Neural progenitor cell (in vitro differentiated cells): Measurements from ENCODE around the gene PHOX2B. TPM values are rescaled to one million over a fixed set of nuclear protein-coding genes. Genes with fewer than 3 reads are reported as not detected.

Source experiments
- DNase-seq: peaks from one replicate; pipeline ENCODE4 v3.0.0-alpha.2; 2016; ENCODE audit warnings: low spot score
- H2AFZ ChIP-seq: fragments of 200-600 bp; sonication (generic); replicated peaks from 2 replicates; pipeline ENCODE4 v1.6.1; 2016; ENCODE audit warnings: antibody characterized with exemption
- H3F3A ChIP-seq: fragments of 200-600 bp; sonication (generic); 2 replicates; pipeline ENCODE4 v1.6.1; 2016; ENCODE audit warnings: antibody characterized with exemption, low read depth
- H3K27ac ChIP-seq: fragments of 200-600 bp; sonication (generic); 2 replicates; pipeline ENCODE4 v1.5.1; 2016; ENCODE audit warnings: mild to moderate bottlenecking
- H3K27me3 ChIP-seq: fragments of 200-600 bp; sonication (generic); 2 replicates; pipeline ENCODE4 v1.6.1; 2016; ENCODE audit warnings: mild to moderate bottlenecking, moderate library complexity
- H3K36me3 ChIP-seq: fragments of 200-600 bp; sonication (generic); 2 replicates; pipeline ENCODE4 v1.5.1; 2016
- H3K4me1 ChIP-seq: fragments of 200-600 bp; sonication (generic); 2 replicates; pipeline ENCODE4 v1.6.1; 2016; ENCODE audit warnings: mixed run types
- H3K4me2 ChIP-seq: fragments of 200-600 bp; sonication (generic); 2 replicates; pipeline ENCODE4 v1.6.1; 2016
- H3K4me3 ChIP-seq: fragments of 200-600 bp; sonication (generic); 2 replicates; pipeline ENCODE4 v1.5.1; 2016
- H3K79me2 ChIP-seq: fragments of 200-600 bp; sonication (generic); 2 replicates; pipeline ENCODE4 v1.6.1; 2016; ENCODE audit warnings: low read depth
- H3K9ac ChIP-seq: fragments of 200-600 bp; sonication (generic); 2 replicates; pipeline ENCODE4 v1.6.1; 2016
- H3K9me3 ChIP-seq: fragments of 200-600 bp; sonication (generic); 2 replicates; pipeline ENCODE4 v1.5.1; 2016; ENCODE audit warnings: low read depth
- H4K20me1 ChIP-seq: fragments of 200-600 bp; sonication (generic); 2 replicates; pipeline ENCODE4 v1.6.1; 2016; ENCODE audit warnings: low read depth
- H3K27ac Mint-ChIP-seq: 3 replicates; pipeline ENCODE4 v1.8.0; 2021; ENCODE audit warnings: mixed read lengths
- H3K27me3 Mint-ChIP-seq: 2 replicates; pipeline ENCODE4 v1.8.0; 2022; ENCODE audit warnings: low read depth, mild to moderate bottlenecking, inconsistent platforms, moderate library complexity, mixed read lengths; ENCODE audit not compliant: insufficient read depth
- H3K36me3 Mint-ChIP-seq: 3 replicates; pipeline ENCODE4 v1.8.0; 2021; ENCODE audit warnings: mixed read lengths
- H3K4me1 Mint-ChIP-seq: 3 replicates; pipeline ENCODE4 v1.8.0; 2021; ENCODE audit warnings: mixed read lengths
- H3K4me3 Mint-ChIP-seq: 3 replicates; pipeline ENCODE4 v1.8.0; 2021; ENCODE audit warnings: mild to moderate bottlenecking, moderate library complexity, mixed read lengths
- H3K9me3 Mint-ChIP-seq: 3 replicates; pipeline ENCODE4 v1.8.0; 2020; ENCODE audit warnings: mixed read lengths
- CTCF ChIP-seq: fragments of 200-600 bp; sonication (generic); IDR thresholded peaks from 2 replicates; pipeline ENCODE4 v1.5.1; 2017; ENCODE audit warnings: antibody characterized with exemption, mild to moderate bottlenecking
- EZH2 ChIP-seq: fragments of 200-600 bp; sonication (generic); IDR thresholded peaks from 2 replicates; pipeline ENCODE4 v1.6.1; 2017; ENCODE audit warnings: antibody characterized with exemption, mild to moderate bottlenecking, moderate library complexity
- EZH2phosphoT487 ChIP-seq: fragments of 200-600 bp; sonication (generic); IDR thresholded peaks from 2 replicates; pipeline ENCODE4 v1.6.1; 2017; ENCODE audit warnings: antibody characterized with exemption
- total RNA-seq: library from RNA; depleted of rRNA; stranded (reverse); fragments of >200 nt; gene quantifications from 2 replicates; pipeline ENCODE4 v1.2.3, GENCODE V29; 2015; ENCODE audit warnings: low replicate concordance

PHOX2B gene
- total RNA-seq, 1 donor from 2014 or later = not detected

GRCh38 chr4:41731569-41732126 lies 16.9 kb downstream of the PHOX2B start:
- DNase-seq = no peak
- H3K27me3 Mint-ChIP-seq = peaks cover 19% of the 10 kb centered on the region
- Histone ChIP-seq H3K9me3 (no peaks in the 10 kb centered on the region), H3K4me2 (no peak overlapping the region), H3K9ac (no peak overlapping the region), H2AFZ (peak overlapping the region; percentile 47), H3K36me3 (no peaks in the 10 kb centered on the region), H3K4me1 (no peaks in the 10 kb centered on the region), H3K27me3 (peaks cover 94% of the 10 kb centered on the region), H3F3A (no peaks in the 10 kb centered on the region), H4K20me1 (no peaks in the 10 kb centered on the region), H3K79me2 (no peaks in the 10 kb centered on the region), H3K4me3 (no peak overlapping the region), H3K27ac (no peak overlapping the region)
- H3K4me3 Mint-ChIP-seq = no peak overlapping the region
- H3K9me3 Mint-ChIP-seq = no peaks in the 10 kb centered on the region
- H3K4me1 Mint-ChIP-seq = no peaks in the 10 kb centered on the region
- no peak overlapping the region for H3K27ac Mint-ChIP-seq
- no peaks in the 10 kb centered on the region for H3K36me3 Mint-ChIP-seq
- TF ChIP-seq EZH2 = no peak
- TF ChIP-seq EZH2phosphoT487 = no peak
- no peak for TF ChIP-seq CTCF

GRCh38 chr4:41728573-41728913 lies 20.0 kb downstream of the PHOX2B start:
- Histone ChIP-seq H3K27me3 (peaks cover 95% of the 10 kb centered on the region), H3K79me2 (no peaks in the 10 kb centered on the region), H3K9ac (no peak overlapping the region), H3K4me1 (no peaks in the 10 kb centered on the region), H3K4me3 (no peak overlapping the region), H3F3A (no peaks in the 10 kb centered on the region), H3K36me3 (no peaks in the 10 kb centered on the region), H2AFZ (no peak overlapping the region), H3K9me3 (no peaks in the 10 kb centered on the region), H4K20me1 (no peaks in the 10 kb centered on the region), H3K4me2 (no peak overlapping the region), H3K27ac (no peak overlapping the region)
- H3K36me3 Mint-ChIP-seq = no peaks in the 10 kb centered on the region
- no peak overlapping the region for H3K4me3 Mint-ChIP-seq
- peaks cover 14% of the 10 kb centered on the region for H3K27me3 Mint-ChIP-seq
- peaks cover 5% of the 10 kb centered on the region for H3K9me3 Mint-ChIP-seq
- H3K4me1 Mint-ChIP-seq = no peaks in the 10 kb centered on the region
- TF ChIP-seq EZH2phosphoT487 (no peak), EZH2 (no peak), CTCF (no peak)
- H3K27ac Mint-ChIP-seq = no peak overlapping the region
- no peak for DNase-seq

- no peaks in the 10 kb centered on the region for H3K79me2 ChIP-seq
- no peak overlapping the region for H3K27ac ChIP-seq
- no peak overlapping the region for H3K27ac Mint-ChIP-seq
- no peaks in the 10 kb centered on the region for H3K4me1 Mint-ChIP-seq
- no peak overlapping the region for H3K9ac ChIP-seq
- H3F3A ChIP-seq = no peaks in the 10 kb centered on the region
- TF ChIP-seq EZH2 (no peak), CTCF (no peak), EZH2phosphoT487 (no peak)
- H2AFZ ChIP-seq = no peak overlapping the region
- no peaks in the 10 kb centered on the region for H3K36me3 Mint-ChIP-seq
- no peaks in the 10 kb centered on the region for H4K20me1 ChIP-seq
- no peaks in the 10 kb centered on the region for H3K9me3 ChIP-seq
- no peaks in the 10 kb centered on the region for H3K4me1 ChIP-seq
- DNase-seq = no peak
- H3K4me2 ChIP-seq = no peak overlapping the region
- peaks cover 95% of the 10 kb centered on the region for H3K27me3 ChIP-seq
- H3K4me3 Mint-ChIP-seq = no peak overlapping the region
- peaks cover 14% of the 10 kb centered on the region for H3K27me3 Mint-ChIP-seq
- H3K9me3 Mint-ChIP-seq = peaks cover 5% of the 10 kb centered on the region
- no peaks in the 10 kb centered on the region for H3K36me3 ChIP-seq
- H3K4me3 ChIP-seq = no peak overlapping the region
Measured at GRCh38 chr4:41727861-41728572, 20.5 kb downstream of the PHOX2B start.
